Right lobe of liver (tissue), 4 donors: ENCODE data around the gene BLTP3A.

Experiments used
- POLR2A ChIP-seq: fragments of 450-650 bp; IDR thresholded peaks from one replicate; pipeline ENCODE4 v1.6.1; 2017; ENCODE audit warnings: antibody characterized with exemption, mild to moderate bottlenecking
- TF ChIP-seq, protein P1 (sequence below), 4 donors: fragments of 200-600 bp in 3 of 4; fragments of 450-650 bp in 1 of 4; IDR thresholded peaks; one replicate each; pipeline versions ENCODE4 v1.5.1 to v1.8.0; 2016 to 2022; ENCODE audit warnings: antibody characterized with exemption in 4 of 4, mild to moderate bottlenecking in 2 of 4
- donor health status: DM: no; HTN: no; CAD: no.
- donor health status: DM: no; HTN: no; CAD: no.
- donor health status: DM: no; HTN: yes; CAD: no.

DNA sequence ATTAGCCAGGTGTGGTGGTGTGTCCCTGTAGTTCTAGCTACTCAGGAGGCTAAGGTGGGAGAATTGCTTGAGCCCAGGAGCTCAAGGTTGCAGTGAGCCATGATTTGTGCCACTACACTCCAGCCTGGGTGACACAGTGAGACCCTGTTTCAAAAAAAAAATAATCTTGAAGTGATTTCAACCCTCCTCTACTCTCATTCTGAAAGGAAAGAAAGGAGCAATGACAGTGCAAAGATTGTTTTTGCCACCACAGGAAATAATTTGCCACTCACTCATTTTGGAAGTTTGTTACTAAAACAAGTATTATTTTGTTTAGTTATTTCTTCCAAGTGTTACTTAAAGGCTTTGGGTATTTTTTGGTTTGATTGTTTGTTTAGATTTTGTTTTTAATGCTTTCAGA lies 45.6 kb downstream of the BLTP3A start:
- TF ChIP-seq POLR2A = no peak
- TF ChIP-seq, protein P1, sequence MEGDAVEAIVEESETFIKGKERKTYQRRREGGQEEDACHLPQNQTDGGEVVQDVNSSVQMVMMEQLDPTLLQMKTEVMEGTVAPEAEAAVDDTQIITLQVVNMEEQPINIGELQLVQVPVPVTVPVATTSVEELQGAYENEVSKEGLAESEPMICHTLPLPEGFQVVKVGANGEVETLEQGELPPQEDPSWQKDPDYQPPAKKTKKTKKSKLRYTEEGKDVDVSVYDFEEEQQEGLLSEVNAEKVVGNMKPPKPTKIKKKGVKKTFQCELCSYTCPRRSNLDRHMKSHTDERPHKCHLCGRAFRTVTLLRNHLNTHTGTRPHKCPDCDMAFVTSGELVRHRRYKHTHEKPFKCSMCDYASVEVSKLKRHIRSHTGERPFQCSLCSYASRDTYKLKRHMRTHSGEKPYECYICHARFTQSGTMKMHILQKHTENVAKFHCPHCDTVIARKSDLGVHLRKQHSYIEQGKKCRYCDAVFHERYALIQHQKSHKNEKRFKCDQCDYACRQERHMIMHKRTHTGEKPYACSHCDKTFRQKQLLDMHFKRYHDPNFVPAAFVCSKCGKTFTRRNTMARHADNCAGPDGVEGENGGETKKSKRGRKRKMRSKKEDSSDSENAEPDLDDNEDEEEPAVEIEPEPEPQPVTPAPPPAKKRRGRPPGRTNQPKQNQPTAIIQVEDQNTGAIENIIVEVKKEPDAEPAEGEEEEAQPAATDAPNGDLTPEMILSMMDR (IDR thresholded peaks at IDR 0.05) = no peak
